ENCODE measurements around the gene BMAL1. TPM values are rescaled to one million over a fixed set of nuclear protein-coding genes. Genes with fewer than 3 reads are reported as not detected.
A peak's percentile ranks its signal among the peaks of the same experiment; 100 is the strongest.

The BMAL1 gene
- total RNA-seq, 3 donors from 2014 or later (not counting 1 experiment from before 2014, with no cell fraction given) = 142 to 162 (median 145) TPM

GRCh38 chr11:13276832-13277767 is 490 bp upstream of the BMAL1 start:
- H3K9me3 ChIP-seq (ENCODE audit: control insufficient read depth, insufficient read depth, low read length) = no peaks in the 10 kb centered on the region
- ATAC-seq (peak; percentile 78 to 92 (median 82)), DNase-seq (peak; percentile 97 to 98)
- TF ChIP-seq CTCF (IDR thresholded peaks at IDR 0.05) = no peak
- H3K27ac ChIP-seq (ENCODE audit: low read length) = peak overlapping the region; percentile 54
- peaks cover 2% of the 10 kb centered on the region for H3K27me3 ChIP-seq (ENCODE audit: control insufficient read depth, insufficient read depth, low read length)
- peak overlapping the region; percentile 73 for H3K4me3 ChIP-seq (ENCODE audit: low read length)
- Mint-ChIP-seq H3K27ac (peak overlapping the region; percentile 95 to 98), H3K36me3 (no peaks in the 10 kb centered on the region), H3K4me1 (peaks cover 50 to 55% of the 10 kb centered on the region in 2 donors), H3K4me3 (peak overlapping the region; percentile 99), H3K9me3 (no peaks in the 10 kb centered on the region), H3K27me3 (ENCODE audit: low read depth in 2 of 2) (peaks cover 15 to 23% of the 10 kb centered on the region in 2 donors)
- intact Hi-C loops (cut with micrococcal nuclease) = loop anchor here (1.0 to 5.0 kb wide), 5 partner anchors 40 to 1060 kb away; partner anchors contain the start of genes BTBD10 and FAR1
- no peaks in the 10 kb centered on the region for H3K36me3 ChIP-seq (ENCODE audit: control insufficient read depth, insufficient read depth, low read length)
- under 1% methylated on average over 72 of the region's 72 CpGs for WGBS (ENCODE audit: insufficient coverage)
- H3K4me1 ChIP-seq (ENCODE audit: control insufficient read depth, insufficient read depth, low read length) = peaks cover 36% of the 10 kb centered on the region

- Mint-ChIP-seq H3K27me3 (ENCODE audit: low read depth in 2 of 2) (peaks cover 9 to 10% of the 10 kb centered on the region in 2 donors), H3K27ac (peak overlapping the region; percentile 91 to 98), H3K36me3 (no peaks in the 10 kb centered on the region), H3K4me3 (peak overlapping the region; percentile 96), H3K9me3 (no peaks in the 10 kb centered on the region), H3K4me1 (peaks cover 66 to 73% of the 10 kb centered on the region in 2 donors)
- intact Hi-C loops (cut with micrococcal nuclease) = loop anchor here (1.0 to 5.0 kb wide), 6 partner anchors 8 to 1062 kb away; partner anchors contain the start of genes BTBD10 and FAR1
- Histone ChIP-seq H3K4me1 (ENCODE audit: control insufficient read depth, insufficient read depth, low read length) (peaks cover 50% of the 10 kb centered on the region), H3K9me3 (ENCODE audit: control insufficient read depth, insufficient read depth, low read length) (no peaks in the 10 kb centered on the region), H3K27ac (ENCODE audit: low read length) (peak overlapping the region; percentile 89), H3K4me3 (ENCODE audit: low read length) (peak overlapping the region; percentile 85), H3K36me3 (ENCODE audit: control insufficient read depth, insufficient read depth, low read length) (no peaks in the 10 kb centered on the region), H3K27me3 (ENCODE audit: control insufficient read depth, insufficient read depth, low read length) (peaks cover 1% of the 10 kb centered on the region)
- TF ChIP-seq CTCF (IDR thresholded peaks at IDR 0.05) = no peak
- DNase-seq (no peak), ATAC-seq (no peak)
- 3% methylated on average over 60 of the region's 61 CpGs for WGBS (ENCODE audit: insufficient coverage)
Measured at GRCh38 chr11:13278609-13279486, 1.3 kb downstream of the BMAL1 start.

GRCh38 chr11:13279487-13279834 is 1.9 kb downstream of the BMAL1 start:
- H3K4me3 Mint-ChIP-seq = peak overlapping the region; percentile 96
- H3K4me1 ChIP-seq (ENCODE audit: control insufficient read depth, insufficient read depth, low read length) = peaks cover 53% of the 10 kb centered on the region
- intact Hi-C loops (cut with micrococcal nuclease) = loop anchor here (1.0 to 5.0 kb wide), 6 partner anchors 8 to 1062 kb away; partner anchors contain the start of genes BTBD10 and FAR1
- H3K36me3 ChIP-seq (ENCODE audit: control insufficient read depth, insufficient read depth, low read length) = no peaks in the 10 kb centered on the region
- H3K9me3 Mint-ChIP-seq = no peaks in the 10 kb centered on the region
- H3K27me3 ChIP-seq (ENCODE audit: control insufficient read depth, insufficient read depth, low read length) = no peaks in the 10 kb centered on the region
- ATAC-seq = no peak
- no peak for DNase-seq
- H3K4me1 Mint-ChIP-seq = peaks cover 69 to 78% of the 10 kb centered on the region in 2 donors
- peak overlapping the region; percentile 91 to 98 for H3K27ac Mint-ChIP-seq
- H3K4me3 ChIP-seq (ENCODE audit: low read length) = peak overlapping the region; percentile 85
- no peaks in the 10 kb centered on the region for H3K9me3 ChIP-seq (ENCODE audit: control insufficient read depth, insufficient read depth, low read length)
- WGBS (ENCODE audit: insufficient coverage) = 68% methylated on average over 2 of the region's 3 CpGs
- H3K27ac ChIP-seq (ENCODE audit: low read length) = no peak overlapping the region
- peaks cover 3 to 5% of the 10 kb centered on the region in 2 donors for H3K27me3 Mint-ChIP-seq (ENCODE audit: low read depth in 2 of 2)
- H3K36me3 Mint-ChIP-seq = no peaks in the 10 kb centered on the region
- TF ChIP-seq CTCF (IDR thresholded peaks at IDR 0.05) = no peak

All from natural killer cell (primary cell).